HCT116 (cell line): ENCODE measurements around the gene MED31. TPM values are rescaled to one million over a fixed set of nuclear protein-coding genes. Genes with fewer than 3 reads are reported as not detected.

ENCODE experiments used
- ATAC-seq: fragments of 200-7000 bp; cut with Tn5 transposase; 2 replicates; pipeline ENCODE4 v1.9.1; 2020; ENCODE audit warnings: mild to moderate bottlenecking, moderate library complexity
- BruUV-seq: library from RNA; stranded (reverse); fragments of 400-500 nt; replicated peaks from 2 replicates; lab custom pipeline; 2021; lab: Mats Ljungman, UMichigan
- CTCF ChIA-PET: fragments of 300-600 bp; sonication (Branson Sonifier 250); formaldehyde crosslinking; loops from one replicate; lab custom pipeline; 2021; ENCODE audit warnings: antibody characterized with exemption; lab: Charles Lee
- POLR2A ChIA-PET: fragments of 300-600, 350-600 bp; sonication (Branson Sonifier 250); formaldehyde crosslinking; loops from one replicate; lab custom pipeline; 2021; ENCODE audit warnings: antibody characterized with exemption; lab: Charles Lee
- RAD21 ChIA-PET, 2 experiments: fragments of 300-600 bp; sonication (Branson Sonifier 250); formaldehyde crosslinking; loops; one replicate each; lab custom pipeline; 2023; ENCODE audit warnings: low total read pairs in 2 of 2; ENCODE audit not compliant: uncharacterized antibody in 2 of 2, unreplicated experiment in 2 of 2, low non-redundant PET in 1 of 2; lab: Charles Lee
- DNase-seq: peaks from one replicate; pipeline ENCODE4 v3.0.0-alpha.2; 2010; ENCODE audit warnings: low read depth, low spot score
- H2AFZ ChIP-seq: fragments of 200-600 bp; shearing (Covaris generic), sonication (generic); 2 replicates; pipeline ENCODE4 v1.6.1; 2017; ENCODE audit warnings: low read depth, mixed run types, mixed read lengths, antibody characterized with exemption, low read length; ENCODE audit not compliant: poor library complexity, severe bottlenecking
- H3K27ac ChIP-seq: 2 replicates; pipeline ENCODE4 v1.5.1; 2012; ENCODE audit warnings: low read depth, low read length
- H3K27me3 ChIP-seq: fragments of 200-600 bp; sonication (generic); 2 replicates; pipeline ENCODE4 v1.6.1; 2016; ENCODE audit warnings: mixed run types, low read length, mixed read lengths; ENCODE audit not compliant: insufficient read depth
- H3K36me3 ChIP-seq, 2 experiments: fragments of 200-500 bp in 1 of 2; fragments of 200-600 bp in 1 of 2; sonication (Bioruptor generic) in 1 of 2; sonication (generic) in 1 of 2; 2 replicates each; pipeline versions ENCODE4 v1.5.1 to v1.6.1; 2014 to 2016; ENCODE audit warnings: low read length in 2 of 2, inconsistent platforms in 1 of 2, mixed read lengths in 1 of 2, mixed run types in 1 of 2; ENCODE audit not compliant: insufficient read depth in 2 of 2, control insufficient read depth in 1 of 2
- H3K4me1 ChIP-seq, 2 experiments: fragments of 200-600 bp in 1 of 2; sonication (generic) in 1 of 2; 2 replicates each; pipeline versions ENCODE4 v1.5.1 to v1.6.1; 2012 to 2017; ENCODE audit warnings: low read length in 2 of 2, inconsistent platforms in 1 of 2, mild to moderate bottlenecking in 1 of 2, mixed read lengths in 1 of 2, mixed run types in 1 of 2, moderate library complexity in 1 of 2; ENCODE audit not compliant: insufficient read depth in 2 of 2, control insufficient read depth in 1 of 2
- H3K4me2 ChIP-seq: fragments of 200-600 bp; sonication (generic); 2 replicates; pipeline ENCODE4 v1.6.1; 2017; ENCODE audit warnings: mixed run types, low read length, mixed read lengths
- H3K4me3 ChIP-seq, 2 experiments: fragments of 200-600 bp in 1 of 2; sonication (generic) in 1 of 2; replicated peaks in 1 of 2; 2 replicates each; pipeline ENCODE4 v1.5.1; 2011 to 2016; ENCODE audit warnings: low read length in 2 of 2, control low read depth in 1 of 2, low read depth in 1 of 2, mild to moderate bottlenecking in 1 of 2, mixed read lengths in 1 of 2, mixed run types in 1 of 2
- H3K79me2 ChIP-seq: fragments of 200-600 bp; sonication (generic); 2 replicates; pipeline ENCODE4 v1.6.1; 2017; ENCODE audit warnings: mild to moderate bottlenecking, mixed run types, low read length, moderate library complexity, mixed read lengths; ENCODE audit not compliant: insufficient read depth
- H3K9ac ChIP-seq: fragments of 200-600 bp; sonication (generic); 2 replicates; pipeline ENCODE4 v1.6.1; 2016; ENCODE audit warnings: low read length, mixed read lengths
- H3K9me2 ChIP-seq: fragments of 200-600 bp; sonication (generic), shearing (Covaris generic); 2 replicates; pipeline ENCODE4 v1.6.1; 2017; ENCODE audit warnings: mixed run types, mild to moderate bottlenecking, moderate library complexity; ENCODE audit not compliant: insufficient read depth
- H3K9me3 ChIP-seq, 2 experiments: fragments of 200-500 bp in 1 of 2; fragments of 200-600 bp in 1 of 2; sonication (Bioruptor generic) in 1 of 2; sonication (generic) in 1 of 2; 2 replicates each; pipeline ENCODE4 v1.6.1; 2014 to 2017; ENCODE audit warnings: low read length in 2 of 2, mixed read lengths in 2 of 2, inconsistent platforms in 1 of 2, low read depth in 1 of 2, mild to moderate bottlenecking in 1 of 2, mixed run types in 1 of 2, moderate library complexity in 1 of 2; ENCODE audit not compliant: control insufficient read depth in 1 of 2, insufficient read depth in 1 of 2
- H4K20me1 ChIP-seq: fragments of 200-600 bp; sonication (generic), shearing (Covaris generic); 2 replicates; pipeline ENCODE4 v1.6.1; 2017; ENCODE audit warnings: mixed run types, mild to moderate bottlenecking, moderate library complexity; ENCODE audit not compliant: insufficient read depth
- CBX3 ChIP-seq: IDR thresholded peaks from 2 replicates; pipeline ENCODE4 v1.6.1; 2012; ENCODE audit warnings: low read depth
- CEBPB ChIP-seq: IDR thresholded peaks from 2 replicates; pipeline ENCODE4 v1.6.1; 2012; ENCODE audit warnings: low read depth
- EGR1 ChIP-seq: IDR thresholded peaks from 2 replicates; pipeline ENCODE4 v1.6.1; 2012; ENCODE audit warnings: low read depth
- EZH2 ChIP-seq: fragments of 200-600 bp; sonication (generic); IDR thresholded peaks from 2 replicates; pipeline ENCODE4 v1.6.1; 2017; ENCODE audit warnings: antibody characterized with exemption, mixed run types
- FOSL1 ChIP-seq: IDR thresholded peaks from 2 replicates; pipeline ENCODE4 v1.6.1; 2012; ENCODE audit warnings: low read depth
- JUND ChIP-seq: IDR thresholded peaks from 2 replicates; pipeline ENCODE4 v1.6.1; 2012
- RAD21 ChIP-seq: IDR thresholded peaks from 2 replicates; pipeline ENCODE4 v1.6.1; 2012; ENCODE audit warnings: low read depth, mild to moderate bottlenecking
- SIN3A ChIP-seq: IDR thresholded peaks from 2 replicates; pipeline ENCODE4 v1.6.1; 2012; ENCODE audit warnings: low read depth
- SRF ChIP-seq: IDR thresholded peaks from 2 replicates; pipeline ENCODE4 v1.6.1; 2012; ENCODE audit warnings: low read depth
- TCF7L2 ChIP-seq: IDR thresholded peaks from 2 replicates; pipeline ENCODE4 v1.7.0; 2011; ENCODE audit warnings: borderline replicate concordance, inconsistent platforms; ENCODE audit not compliant: insufficient read depth, insufficient read length; ENCODE audit errors: extremely low read depth
- intact Hi-C: fragments of 100-400 bp; cut with micrococcal nuclease; formaldehyde crosslinking; loops from 2 replicates; pipeline ENCODE4 v1.10.0; 2022
- total RNA-seq: library from RNA; stranded (reverse); gene quantifications from one replicate; pipeline ENCODE4 v1.2.1, GENCODE V29; 2021; ENCODE audit not compliant: unreplicated experiment
- TF ChIP-seq, protein P1 (sequence below), 3 experiments: fragments of 200-600 bp in 1 of 3; sonication (generic) in 1 of 3; IDR thresholded peaks in 2 of 3; conservative IDR thresholded peaks in 1 of 3; 2 replicates each; pipeline ENCODE4 v1.5.1; 2012 to 2017; ENCODE audit warnings: low read depth in 2 of 3, low read length in 2 of 3, antibody characterized with exemption in 1 of 3, borderline replicate concordance in 1 of 3, control low read depth in 1 of 3, mild to moderate bottlenecking in 1 of 3, mixed read lengths in 1 of 3, mixed run types in 1 of 3, moderate library complexity in 1 of 3; ENCODE audit not compliant: insufficient read depth in 1 of 3
- TF ChIP-seq, protein P2 (sequence below): IDR thresholded peaks from 2 replicates; pipeline ENCODE4 v1.6.1; 2012; ENCODE audit warnings: low read depth
- TF ChIP-seq, protein P3 (sequence below): IDR thresholded peaks from 2 replicates; pipeline ENCODE4 v1.6.1; 2012
- TF ChIP-seq, protein P4 (sequence below): IDR thresholded peaks from 2 replicates; pipeline ENCODE4 v1.6.1; 2012

The MED31 gene
- total RNA-seq, 1 experiment from 2014 or later, result 20.3 TPM

DNA sequence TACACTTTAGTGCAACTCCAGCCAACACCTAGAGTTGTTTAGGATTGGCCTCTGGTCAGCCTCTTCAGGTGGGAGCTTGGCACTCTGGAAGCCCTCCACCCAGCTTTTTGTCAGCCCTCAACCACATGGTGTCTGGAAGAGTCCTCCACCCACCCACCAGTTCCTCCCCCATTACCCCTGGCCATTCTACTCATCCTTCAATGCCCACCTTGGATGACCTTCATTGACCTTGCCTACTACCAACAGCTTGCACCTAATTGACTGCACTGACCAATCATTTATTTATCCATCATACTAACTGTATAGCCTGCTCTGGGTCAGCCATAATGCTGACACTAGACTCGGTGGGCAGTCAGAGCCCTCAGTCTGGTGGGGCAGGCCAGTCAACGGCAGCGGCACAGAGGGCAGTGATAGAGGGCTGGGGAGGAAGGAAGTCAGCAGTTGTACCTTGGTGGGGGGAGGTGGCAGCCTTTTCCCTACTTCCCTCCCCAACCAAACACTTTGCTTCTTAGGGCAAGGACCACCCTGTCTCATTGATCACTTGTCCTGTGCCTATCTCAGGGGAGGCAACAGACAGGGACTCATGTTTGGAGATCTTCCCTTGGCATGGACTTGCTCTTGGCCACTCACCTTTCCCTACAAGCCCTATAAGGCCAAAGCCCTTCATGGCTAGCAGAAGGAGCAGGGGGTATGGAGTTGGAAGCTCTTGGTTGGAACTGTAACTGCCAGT lies 32.5 kb upstream of the MED31 start:
- DNase-seq, result no peak
- Histone ChIP-seq H3K4me3 (no peak overlapping the region), H3K9ac (no peak overlapping the region), H3K79me2 (no peaks in the 10 kb centered on the region), H3K4me2 (no peak overlapping the region), H3K4me1 (no peaks in the 10 kb centered on the region), H3K9me3 (no peaks in the 10 kb centered on the region)
- ChIA-PET RAD21 (no interaction called here), CTCF (no interaction called here)
- no TSS peak for BruUV-seq
- TF ChIP-seq CBX3 (no peak), TCF7L2 (no peak), EGR1 (no peak), SIN3A (no peak), FOSL1 (no peak), JUND (no peak), EZH2 (no peak), CEBPB (no peak), RAD21 (no peak), SRF (no peak)
- TF ChIP-seq, protein P1, sequence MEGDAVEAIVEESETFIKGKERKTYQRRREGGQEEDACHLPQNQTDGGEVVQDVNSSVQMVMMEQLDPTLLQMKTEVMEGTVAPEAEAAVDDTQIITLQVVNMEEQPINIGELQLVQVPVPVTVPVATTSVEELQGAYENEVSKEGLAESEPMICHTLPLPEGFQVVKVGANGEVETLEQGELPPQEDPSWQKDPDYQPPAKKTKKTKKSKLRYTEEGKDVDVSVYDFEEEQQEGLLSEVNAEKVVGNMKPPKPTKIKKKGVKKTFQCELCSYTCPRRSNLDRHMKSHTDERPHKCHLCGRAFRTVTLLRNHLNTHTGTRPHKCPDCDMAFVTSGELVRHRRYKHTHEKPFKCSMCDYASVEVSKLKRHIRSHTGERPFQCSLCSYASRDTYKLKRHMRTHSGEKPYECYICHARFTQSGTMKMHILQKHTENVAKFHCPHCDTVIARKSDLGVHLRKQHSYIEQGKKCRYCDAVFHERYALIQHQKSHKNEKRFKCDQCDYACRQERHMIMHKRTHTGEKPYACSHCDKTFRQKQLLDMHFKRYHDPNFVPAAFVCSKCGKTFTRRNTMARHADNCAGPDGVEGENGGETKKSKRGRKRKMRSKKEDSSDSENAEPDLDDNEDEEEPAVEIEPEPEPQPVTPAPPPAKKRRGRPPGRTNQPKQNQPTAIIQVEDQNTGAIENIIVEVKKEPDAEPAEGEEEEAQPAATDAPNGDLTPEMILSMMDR (IDR thresholded peaks at IDR 0.05 in 2 of 3, conservative IDR thresholded peaks at IDR 0.05 in 1 of 3; ENCODE audit: borderline replicate concordance in 1 of 3, insufficient read depth in 1 of 3, low read depth in 2 of 3, low read length in 2 of 3), result no peak
- TF ChIP-seq, protein P2, sequence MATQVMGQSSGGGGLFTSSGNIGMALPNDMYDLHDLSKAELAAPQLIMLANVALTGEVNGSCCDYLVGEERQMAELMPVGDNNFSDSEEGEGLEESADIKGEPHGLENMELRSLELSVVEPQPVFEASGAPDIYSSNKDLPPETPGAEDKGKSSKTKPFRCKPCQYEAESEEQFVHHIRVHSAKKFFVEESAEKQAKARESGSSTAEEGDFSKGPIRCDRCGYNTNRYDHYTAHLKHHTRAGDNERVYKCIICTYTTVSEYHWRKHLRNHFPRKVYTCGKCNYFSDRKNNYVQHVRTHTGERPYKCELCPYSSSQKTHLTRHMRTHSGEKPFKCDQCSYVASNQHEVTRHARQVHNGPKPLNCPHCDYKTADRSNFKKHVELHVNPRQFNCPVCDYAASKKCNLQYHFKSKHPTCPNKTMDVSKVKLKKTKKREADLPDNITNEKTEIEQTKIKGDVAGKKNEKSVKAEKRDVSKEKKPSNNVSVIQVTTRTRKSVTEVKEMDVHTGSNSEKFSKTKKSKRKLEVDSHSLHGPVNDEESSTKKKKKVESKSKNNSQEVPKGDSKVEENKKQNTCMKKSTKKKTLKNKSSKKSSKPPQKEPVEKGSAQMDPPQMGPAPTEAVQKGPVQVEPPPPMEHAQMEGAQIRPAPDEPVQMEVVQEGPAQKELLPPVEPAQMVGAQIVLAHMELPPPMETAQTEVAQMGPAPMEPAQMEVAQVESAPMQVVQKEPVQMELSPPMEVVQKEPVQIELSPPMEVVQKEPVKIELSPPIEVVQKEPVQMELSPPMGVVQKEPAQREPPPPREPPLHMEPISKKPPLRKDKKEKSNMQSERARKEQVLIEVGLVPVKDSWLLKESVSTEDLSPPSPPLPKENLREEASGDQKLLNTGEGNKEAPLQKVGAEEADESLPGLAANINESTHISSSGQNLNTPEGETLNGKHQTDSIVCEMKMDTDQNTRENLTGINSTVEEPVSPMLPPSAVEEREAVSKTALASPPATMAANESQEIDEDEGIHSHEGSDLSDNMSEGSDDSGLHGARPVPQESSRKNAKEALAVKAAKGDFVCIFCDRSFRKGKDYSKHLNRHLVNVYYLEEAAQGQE, result no peak
- TF ChIP-seq, protein P3, sequence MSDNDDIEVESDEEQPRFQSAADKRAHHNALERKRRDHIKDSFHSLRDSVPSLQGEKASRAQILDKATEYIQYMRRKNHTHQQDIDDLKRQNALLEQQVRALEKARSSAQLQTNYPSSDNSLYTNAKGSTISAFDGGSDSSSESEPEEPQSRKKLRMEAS, result no peak
- TF ChIP-seq, protein P4, sequence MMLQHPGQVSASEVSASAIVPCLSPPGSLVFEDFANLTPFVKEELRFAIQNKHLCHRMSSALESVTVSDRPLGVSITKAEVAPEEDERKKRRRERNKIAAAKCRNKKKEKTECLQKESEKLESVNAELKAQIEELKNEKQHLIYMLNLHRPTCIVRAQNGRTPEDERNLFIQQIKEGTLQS, result no peak
- TF ChIP-seq, all 23 proteins: peak for 0
- Histone ChIP-seq H3K9me2 (no peaks in the 10 kb centered on the region), H3K27me3 (no peaks in the 10 kb centered on the region), H4K20me1 (no peaks in the 10 kb centered on the region), H3K27ac (no peak overlapping the region), H3K36me3 (no peaks in the 10 kb centered on the region), H2AFZ (no peak overlapping the region)
- intact Hi-C loops, result no loop called here
- POLR2A ChIA-PET, result no interaction called here
- no peak for ATAC-seq
